Midbrain (tissue), 1 donor: ENCODE results near the gene MDN1.
"Not testable (repeated sequence)": the region's sequence is repeated elsewhere in the genome, so short reads cannot be mapped to it uniquely, and the experiment has no call there.

Experiments used
- DNase-seq: peaks from one replicate; lab custom pipeline; 2025; lab: John Stamatoyannopoulos, UW

Gene MDN1

GRCh38 chr6:89813422-89813821, 6.2 kb downstream of the MDN1 start:
- not testable (repeated sequence) for DNase-seq

GRCh38 chr6:89807581-89807980, 12.0 kb downstream of the MDN1 start:
- DNase-seq, result no peak

- no peak for DNase-seq
Observed at GRCh38 chr6:89805814-89806371, 13.7 kb downstream of the MDN1 start.

- DNase-seq, result no peak
Observed at GRCh38 chr6:89803271-89803670, 16.3 kb downstream of the MDN1 start.

- DNase-seq, result no peak
Observed at GRCh38 chr6:89799756-89800155, 19.8 kb downstream of the MDN1 start.

- no peak for DNase-seq
Observed at GRCh38 chr6:89799096-89799495, 20.5 kb downstream of the MDN1 start.

- DNase-seq, result no peak
Observed at GRCh38 chr6:89797317-89797716, 22.3 kb downstream of the MDN1 start.

- DNase-seq, result no peak
Observed at GRCh38 chr6:89794324-89794723, 25.3 kb downstream of the MDN1 start.

- DNase-seq, result no peak
Observed at GRCh38 chr6:89793586-89793985, 26.0 kb downstream of the MDN1 start.

- no peak for DNase-seq
Observed at GRCh38 chr6:89792881-89793280, 26.7 kb downstream of the MDN1 start.

- no peak for DNase-seq
Observed at GRCh38 chr6:89790403-89790802, 29.2 kb downstream of the MDN1 start.

- DNase-seq, result no peak
Observed at GRCh38 chr6:89789980-89790379, 29.6 kb downstream of the MDN1 start.

- DNase-seq, result no peak
Observed at GRCh38 chr6:89787660-89788328, 31.8 kb downstream of the MDN1 start.

GRCh38 chr6:89786970-89787369, 32.6 kb downstream of the MDN1 start:
- DNase-seq, result no peak

- no peak for DNase-seq
Observed at GRCh38 chr6:89784838-89785237, 34.8 kb downstream of the MDN1 start.

GRCh38 chr6:89783293-89783692, 36.3 kb downstream of the MDN1 start:
- DNase-seq, result not testable (repeated sequence)

- DNase-seq, result no peak
Observed at GRCh38 chr6:89782222-89782621, 37.4 kb downstream of the MDN1 start.

GRCh38 chr6:89781070-89782034, 38.2 kb downstream of the MDN1 start:
- no peak for DNase-seq

- no peak for DNase-seq
Observed at GRCh38 chr6:89777455-89777854, 42.1 kb downstream of the MDN1 start.

GRCh38 chr6:89776583-89777233, 42.9 kb downstream of the MDN1 start:
- DNase-seq, result no peak

- DNase-seq, result no peak
Observed at GRCh38 chr6:89775150-89775549, 44.4 kb downstream of the MDN1 start.

- DNase-seq, result no peak
Observed at GRCh38 chr6:89769572-89769971, 50.0 kb downstream of the MDN1 start.
